T-cell (primary cell): Measurements from ENCODE around the gene CNOT9. TPM values are rescaled to one million over a fixed set of nuclear protein-coding genes. Genes with fewer than 3 reads are reported as not detected.

Experiments
- ATAC-seq, 4 experiments: fragments of 200-7000 bp in 3 of 4; fragments of 150-1000 bp in 1 of 4; cut with Tn5 transposase; replicated peaks in 1 of 4; 1 replicate in 3 of 4; 2 replicates in 1 of 4; pipeline ENCODE4 v1.10.0; 2021; ENCODE audit warnings: moderate library complexity in 3 of 4, mild to moderate bottlenecking in 2 of 4, moderate number of reproducible peaks in 1 of 4
- CTCF ChIA-PET, 2 donors: fragments of 300-600 bp; sonication (Branson Sonifier 250); formaldehyde crosslinking; loops; one replicate each; lab custom pipeline; 2022; ENCODE audit warnings: antibody characterized with exemption in 2 of 2; lab: Charles Lee
- POLR2A ChIA-PET, 2 donors: fragments of 300-600 bp; sonication (Branson Sonifier 250); formaldehyde crosslinking; loops; one replicate each; lab custom pipeline; 2022; ENCODE audit warnings: antibody characterized with exemption in 2 of 2; lab: Charles Lee
- DNase-seq, 35 experiments: peaks; one replicate each; pipeline versions ENCODE4 v3.0.0 to v3.0.0-alpha.2; 2013 to 2023
- H3K27ac ChIP-seq: one replicate; pipeline ENCODE4 v1.5.1; 2013; ENCODE audit warnings: low read length
- H3K27me3 ChIP-seq, 2 experiments: replicated peaks in 1 of 2; 1 replicate in 1 of 2; 2 replicates in 1 of 2; pipeline versions ENCODE4 v1.6.1 to v1.7.0; 2013; ENCODE audit warnings: low read length in 1 of 2, mixed read lengths in 1 of 2; ENCODE audit not compliant: control insufficient read depth in 2 of 2, insufficient read depth in 2 of 2; ENCODE audit errors: extremely low read depth in 1 of 2
- H3K36me3 ChIP-seq, 2 donors: 1 replicate in 1 of 2; 2 replicates in 1 of 2; pipeline versions ENCODE4 v1.6.1 to v1.7.0; 2013; ENCODE audit warnings: low read length in 1 of 2; ENCODE audit not compliant: control insufficient read depth in 2 of 2, insufficient read depth in 1 of 2; ENCODE audit errors: extremely low read depth in 1 of 2
- H3K4me1 ChIP-seq, 2 experiments: 1 replicate in 1 of 2; 2 replicates in 1 of 2; pipeline versions ENCODE4 v1.6.1 to v1.7.0; 2013; ENCODE audit warnings: low read length in 2 of 2, mixed read lengths in 1 of 2; ENCODE audit not compliant: insufficient read depth in 2 of 2, control insufficient read depth in 1 of 2; ENCODE audit errors: extremely low read depth in 1 of 2
- H3K4me3 ChIP-seq, 2 donors: 1 replicate in 1 of 2; 2 replicates in 1 of 2; pipeline versions ENCODE4 v1.5.1 to v1.7.0; 2013; ENCODE audit warnings: mild to moderate bottlenecking in 2 of 2, low read length in 1 of 2, moderate library complexity in 1 of 2; ENCODE audit not compliant: control insufficient read depth in 1 of 2; ENCODE audit errors: extremely low read depth in 1 of 2
- H3K9me3 ChIP-seq: 2 replicates; pipeline ENCODE4 v1.7.0; 2013
- H3K27ac Mint-ChIP-seq, 2 donors: one replicate each; pipeline ENCODE4 v1.8.0; 2020 to 2021; ENCODE audit warnings: mild to moderate bottlenecking in 2 of 2, mixed read lengths in 2 of 2
- H3K27me3 Mint-ChIP-seq, 2 donors: one replicate each; pipeline ENCODE4 v1.8.0; 2021 to 2022; ENCODE audit warnings: mixed read lengths in 2 of 2
- H3K36me3 Mint-ChIP-seq: one replicate; pipeline ENCODE4 v1.8.0; 2021; ENCODE audit warnings: mixed read lengths
- H3K4me1 Mint-ChIP-seq, 3 donors: one replicate each; pipeline ENCODE4 v1.8.0; 2020 to 2022; ENCODE audit warnings: mixed read lengths in 3 of 3, mild to moderate bottlenecking in 1 of 3
- H3K4me3 Mint-ChIP-seq, 3 donors: one replicate each; pipeline ENCODE4 v1.8.0; 2020 to 2022; ENCODE audit warnings: mild to moderate bottlenecking in 3 of 3, mixed read lengths in 3 of 3, moderate library complexity in 3 of 3
- H3K9me3 Mint-ChIP-seq, 3 donors: one replicate each; pipeline ENCODE4 v1.8.0; 2020 to 2022; ENCODE audit warnings: mixed read lengths in 3 of 3
- WGBS: methylation state at CpG from one replicate; pipeline ENCODE4 v1.1.5; 2013; ENCODE audit warnings: missing lambda C conversion rate; ENCODE audit not compliant: insufficient coverage; 5-methylcytosine and 5-hydroxymethylcytosine counted together
- total RNA-seq, 35 experiments: library from RNA in 6 of 35; stranded (reverse) in 6 of 35; fragments of 120-200 nt in 1 of 35; gene quantifications; one replicate each; pipeline versions ENCODE4 v1.2.1 to v1.2.4 and lab custom pipeline; 2013 to 2026

CNOT9 gene
- total RNA-seq, 5 donors from 2014 or later (not counting 1 experiment from before 2014, with no cell fraction given) = 44.1 to 64.2 (median 50.2) TPM

DNA sequence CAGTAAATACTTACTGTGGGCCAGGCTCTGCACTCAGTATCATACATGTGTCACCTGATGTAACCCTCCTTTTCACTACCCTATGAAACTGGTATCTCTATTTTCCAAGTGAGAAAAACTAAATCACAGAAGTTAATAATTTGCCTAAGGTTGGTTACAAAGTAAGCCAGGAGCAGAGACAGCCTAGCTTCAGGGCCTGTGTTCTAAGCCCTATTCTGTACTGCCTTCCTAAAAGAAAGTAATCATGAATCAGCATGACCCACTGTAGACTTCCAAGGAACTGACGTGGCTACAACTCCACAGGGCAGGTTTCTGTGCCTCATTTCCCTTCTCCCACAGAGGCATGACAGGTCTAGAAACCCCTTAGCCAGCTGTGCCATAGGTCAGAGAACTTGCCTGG lies 76.5 kb downstream of the CNOT9 start:
- H3K4me1 ChIP-seq = peaks cover 0 to 7% of the 10 kb centered on the region in 2 experiments
- H3K4me1 Mint-ChIP-seq = peaks cover 10 to 14% (median 13%) of the 10 kb centered on the region in 3 donors
- H3K27ac Mint-ChIP-seq = no peak overlapping the region
- no peak for DNase-seq
- no peaks in the 10 kb centered on the region for H3K27me3 ChIP-seq
- ATAC-seq = no peak
- H3K27me3 Mint-ChIP-seq = no peaks in the 10 kb centered on the region
- no peak overlapping the region for H3K4me3 ChIP-seq
- no peak overlapping the region for H3K27ac ChIP-seq
- peaks cover 26 to 86% of the 10 kb centered on the region in 2 donors for H3K36me3 ChIP-seq
- H3K9me3 Mint-ChIP-seq = no peaks in the 10 kb centered on the region
- ChIA-PET POLR2A (no interaction called here), CTCF (interaction anchor here in 1 of 2 donors (0.5 kb wide), 1 partner anchor 13 kb away, joined by 3 read pairs; no protein-coding TSS in a partner anchor)
- peaks cover 56% of the 10 kb centered on the region for H3K36me3 Mint-ChIP-seq
- WGBS = no CpG with 5 or more reads among the region's 1 CpG
- no peaks in the 10 kb centered on the region for H3K9me3 ChIP-seq
- H3K4me3 Mint-ChIP-seq = no peak overlapping the region

Other genes with a start within 250 kb of the CNOT9 start
- gene CATIP, start 212.0 kb upstream of the CNOT9 start, total RNA-seq = not detected
- 1 to 10 TPM in 1 of 5 donors, under 1 TPM in 4; 0.40 to 1.2 (median 0.79) TPM for gene SLC11A1, start 186.6 kb upstream of the CNOT9 start, total RNA-seq
- gene CTDSP1, start 169.0 kb upstream of the CNOT9 start, total RNA-seq = 100 to 1,000 TPM; 105 to 200 (median 195) TPM
- gene VIL1, start 149.7 kb upstream of the CNOT9 start, total RNA-seq = under 1 TPM; 0.23 to 0.67 (median 0.51) TPM
- gene USP37, start 488 bp upstream of the CNOT9 start, total RNA-seq = 10 to 100 TPM; 19.5 to 28.8 (median 22.9) TPM
- under 1 TPM; 0.38 to 0.90 (median 0.64) TPM for gene PLCD4, start 39.1 kb downstream of the CNOT9 start, total RNA-seq
- 10 to 100 TPM; 38.1 to 65.0 (median 58.7) TPM for gene ZNF142, start 90.8 kb downstream of the CNOT9 start, total RNA-seq
- gene BCS1L, start 90.8 kb downstream of the CNOT9 start, total RNA-seq = 10 to 100 TPM; 31.4 to 71.1 (median 54.2) TPM
- 10 to 100 TPM; 15.6 to 33.1 (median 29.0) TPM for gene RNF25, start 103.2 kb downstream of the CNOT9 start, total RNA-seq
- gene STK36, start 103.2 kb downstream of the CNOT9 start, total RNA-seq = 10 to 100 TPM; 19.7 to 23.6 (median 22.4) TPM
- 10 to 100 TPM; 16.9 to 29.6 (median 24.4) TPM for gene TTLL4, start 142.0 kb downstream of the CNOT9 start, total RNA-seq
- under 1 TPM in 4 of 5 donors, not detected in 1; 0.50 to 0.89 (median 0.58) TPM for gene CYP27A1, start 213.3 kb downstream of the CNOT9 start, total RNA-seq